ENCODE results near the gene GGCX. TPM values are rescaled to one million over a fixed set of nuclear protein-coding genes. Genes with fewer than 3 reads are reported as not detected.

Gene GGCX
- total and polyA plus RNA-seq, 12 donors, result 14.0 to 31.1 (median 21.6) TPM

DNA sequence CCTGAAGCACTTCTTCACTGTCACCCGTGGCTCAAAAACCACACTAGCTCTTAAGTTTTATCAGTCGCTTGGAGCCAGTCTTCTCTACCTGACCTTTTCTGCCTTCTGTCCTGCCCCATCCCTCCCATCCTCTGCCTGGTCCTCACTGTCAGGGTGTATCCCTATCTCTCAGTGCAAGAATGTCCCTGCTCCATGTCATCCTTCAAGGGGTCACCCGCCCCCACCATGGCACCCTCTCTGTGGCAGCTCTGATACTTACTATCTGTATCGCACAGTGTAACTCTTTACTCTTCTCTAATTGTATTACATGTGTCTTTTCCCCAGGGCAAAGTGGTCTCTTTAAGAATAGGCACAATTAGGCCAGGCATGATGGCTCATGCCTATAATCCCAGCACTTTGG is 27.4 kb upstream of the GGCX start:
- no peak for TF ChIP-seq CTCF (IDR thresholded peaks at IDR 0.05)
- peak overlapping the region; percentile 63 to 97 (median 86) for H3K27ac ChIP-seq
- DNase-seq, result no peak
- peaks cover 17 to 90% (median 83%) of the 10 kb centered on the region in 9 donors for H3K4me1 ChIP-seq
- ATAC-seq, result no peak
- no peaks in the 10 kb centered on the region for H3K9me3 ChIP-seq
- no peak overlapping the region for H3K4me3 ChIP-seq
- H3K27me3 ChIP-seq, result no peaks in the 10 kb centered on the region
- intact Hi-C loops (cut with DNase I), result no loop called here
- WGBS, 2 donors, result 77 to 81% methylated on average over 4 of the region's 4 CpGs
- peaks cover 0 to 16% (median 0%) of the 10 kb centered on the region in 9 donors for H3K36me3 ChIP-seq

DNA sequence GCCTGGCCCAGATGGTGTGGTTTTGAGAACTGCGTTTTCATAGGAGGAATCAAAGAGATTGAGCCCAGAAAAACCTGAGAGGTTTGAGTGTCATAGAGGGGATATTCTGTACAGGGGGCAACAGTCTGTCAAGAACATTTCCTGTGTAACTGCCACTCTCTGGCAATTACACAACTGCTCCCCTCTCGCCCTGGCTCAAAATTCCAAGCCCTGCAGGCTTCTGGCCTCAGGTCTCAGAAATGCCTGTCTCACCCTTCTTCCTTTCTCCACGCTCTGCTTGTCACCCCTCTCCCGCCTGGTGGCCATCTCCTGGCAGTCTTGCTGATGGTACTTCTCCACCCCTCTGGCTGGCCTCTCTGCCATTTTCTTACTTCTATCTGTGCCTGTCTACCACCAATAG is 26.9 kb upstream of the GGCX start:
- Histone ChIP-seq H3K4me3 (no peak overlapping the region), H3K36me3 (peaks cover 0 to 12% (median 0%) of the 10 kb centered on the region in 9 donors), H3K4me1 (peaks cover 17 to 91% (median 84%) of the 10 kb centered on the region in 9 donors), H3K9me3 (no peaks in the 10 kb centered on the region), H3K27ac (peak overlapping the region; percentile 63 to 97 (median 86)), H3K27me3 (no peaks in the 10 kb centered on the region)
- WGBS, 2 donors, result 70 to 78% methylated on average over 4 of the region's 4 CpGs
- no peak for ATAC-seq
- TF ChIP-seq CTCF (IDR thresholded peaks at IDR 0.05), result no peak
- intact Hi-C loops (cut with DNase I), result no loop called here
- no peak for DNase-seq

DNA sequence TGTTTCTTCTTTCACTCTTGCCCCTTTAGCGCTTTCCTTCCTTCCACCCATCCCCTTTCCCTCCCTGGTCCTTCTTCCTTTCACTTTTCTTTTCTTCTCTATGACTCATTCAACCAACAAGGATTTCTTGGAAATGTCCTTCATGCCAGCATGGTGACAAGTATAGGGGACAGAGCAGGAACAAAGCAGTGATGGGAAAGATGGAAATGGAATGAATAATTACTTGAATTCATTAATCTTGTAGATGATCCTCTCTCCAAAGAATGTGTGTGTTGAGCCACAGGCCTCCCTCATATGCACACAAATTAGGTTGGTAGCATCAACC is 24.4 kb upstream of the GGCX start:
- Histone ChIP-seq H3K4me1 (peaks cover 13 to 82% (median 67%) of the 10 kb centered on the region in 9 donors), H3K9me3 (no peaks in the 10 kb centered on the region), H3K27ac (peak overlapping the region; percentile 21 to 97 (median 93)), H3K36me3 (peaks cover 0 to 15% (median 0%) of the 10 kb centered on the region in 9 donors), H3K4me3 (peak overlapping the region in 8 of 10 donors; percentile 55 to 83 (median 78)), H3K27me3 (no peaks in the 10 kb centered on the region)
- WGBS, 2 donors, result 50 to 77% methylated on average over 1 of the region's 1 CpG
- intact Hi-C loops (cut with DNase I), result no loop called here
- peak in 3 of 8 donors; percentile 0 to 3 (median 2) for ATAC-seq
- DNase-seq, result no peak
- no peak for TF ChIP-seq CTCF (IDR thresholded peaks at IDR 0.05)

GRCh38 chr2:85584857-85585780 is 23.8 kb upstream of the GGCX start:
- 31 to 46% methylated on average over 9 of the region's 9 CpGs for WGBS, 2 donors
- H3K4me3 ChIP-seq, result peak overlapping the region; percentile 45 to 83 (median 76)
- peak in 1 of 2 donors; percentile 54 for DNase-seq
- no peak for TF ChIP-seq CTCF (IDR thresholded peaks at IDR 0.05)
- peak; percentile 36 to 78 (median 68) for ATAC-seq
- intact Hi-C loops (cut with DNase I), result no loop called here
- H3K36me3 ChIP-seq, result peaks cover 0 to 15% (median 0%) of the 10 kb centered on the region in 9 donors
- H3K27me3 ChIP-seq, result no peaks in the 10 kb centered on the region
- H3K27ac ChIP-seq, result peak overlapping the region; percentile 62 to 97 (median 93)
- no peaks in the 10 kb centered on the region for H3K9me3 ChIP-seq
- peaks cover 11 to 80% (median 64%) of the 10 kb centered on the region in 9 donors for H3K4me1 ChIP-seq

Data from heart right ventricle (tissue), 16 donors.